ENCODE measurements around the gene METTL21C. TPM values are rescaled to one million over a fixed set of nuclear protein-coding genes. Genes with fewer than 3 reads are reported as not detected.
A peak's percentile ranks its signal among the peaks of the same experiment; 100 is the strongest.

The METTL21C gene
- total RNA-seq, 1 experiment from 2014 or later: not detected

DNA sequence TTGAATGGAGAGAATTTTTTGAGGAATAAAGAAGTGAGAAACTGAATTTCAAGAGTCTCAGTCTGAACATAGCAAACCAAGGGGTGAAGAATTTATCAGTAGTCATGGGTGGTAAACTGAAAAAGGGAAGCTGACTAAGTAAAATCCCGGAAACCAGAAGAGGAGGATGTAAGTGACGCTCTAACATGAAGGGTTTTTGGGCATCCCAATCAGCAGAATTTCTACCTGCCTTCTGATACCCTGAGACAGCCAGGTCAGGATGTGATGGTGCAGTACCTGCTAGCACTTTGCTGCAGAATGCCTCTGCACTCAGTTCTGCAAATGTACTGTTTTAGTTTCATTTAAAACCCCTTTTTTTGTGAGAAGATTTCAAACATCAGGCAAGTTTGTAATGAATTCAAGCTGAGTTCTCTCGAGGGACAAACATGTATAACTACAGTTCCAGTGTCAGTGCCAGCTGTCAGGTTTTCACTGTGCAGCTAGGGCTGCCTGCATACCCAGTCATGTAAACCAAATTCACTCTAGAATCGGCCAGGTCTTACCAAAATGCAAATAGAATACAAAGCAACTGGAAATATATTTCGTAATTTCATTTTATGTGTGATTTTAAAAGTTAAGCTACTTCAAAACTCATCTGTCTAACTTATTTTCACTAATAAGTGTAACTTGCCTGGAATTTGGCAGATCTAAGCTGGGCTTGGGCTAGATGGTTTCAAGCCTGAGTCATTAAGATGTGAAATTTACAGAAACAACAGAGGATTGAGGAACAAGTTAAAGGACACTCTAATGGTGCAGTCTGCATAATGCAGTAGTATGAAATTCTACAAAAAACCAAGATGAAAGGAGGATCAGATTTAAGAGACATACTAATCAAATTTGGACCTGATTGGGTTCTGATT lies 13.8 kb downstream of the METTL21C start:
- H3K27me3 ChIP-seq: no peaks in the 10 kb centered on the region
- H3K9me3 ChIP-seq: peaks cover 5% of the 10 kb centered on the region
- no peak overlapping the region for H3K4me3 ChIP-seq
- peaks cover 36% of the 10 kb centered on the region for H3K36me3 ChIP-seq
- no peak for DNase-seq

DNA sequence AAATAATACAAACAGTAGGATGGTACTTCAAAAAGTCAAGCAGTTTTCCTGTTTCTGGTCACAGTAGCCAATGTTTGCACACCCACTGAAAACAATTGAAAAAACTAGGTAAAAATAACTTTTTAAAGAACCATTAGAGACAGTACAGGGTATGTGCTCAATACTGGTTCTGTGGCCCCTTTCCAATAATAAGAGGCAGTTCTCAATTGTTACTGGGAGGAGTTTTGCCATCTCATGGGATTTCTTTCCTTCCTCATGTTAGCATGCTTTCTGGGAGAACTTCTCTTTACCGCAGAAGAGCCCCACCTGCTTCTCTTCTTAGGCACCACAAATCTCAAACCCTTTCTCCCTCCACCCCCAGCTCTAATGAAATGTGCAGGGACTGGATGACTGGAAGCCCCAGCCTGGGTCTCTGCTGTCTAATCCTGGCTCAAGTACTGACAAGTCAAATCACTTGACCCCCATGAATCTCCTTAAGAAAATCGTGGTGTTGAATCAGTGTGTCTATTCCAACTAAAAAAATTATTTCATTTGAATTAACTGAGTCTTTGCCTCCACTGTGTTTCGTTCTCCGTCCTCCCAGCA lies 14.6 kb downstream of the METTL21C start:
- Histone ChIP-seq H3K27me3 (no peaks in the 10 kb centered on the region), H3K36me3 (peaks cover 43% of the 10 kb centered on the region), H3K9me3 (peaks cover 5% of the 10 kb centered on the region), H3K4me3 (no peak overlapping the region)
- DNase-seq: no peak

DNA sequence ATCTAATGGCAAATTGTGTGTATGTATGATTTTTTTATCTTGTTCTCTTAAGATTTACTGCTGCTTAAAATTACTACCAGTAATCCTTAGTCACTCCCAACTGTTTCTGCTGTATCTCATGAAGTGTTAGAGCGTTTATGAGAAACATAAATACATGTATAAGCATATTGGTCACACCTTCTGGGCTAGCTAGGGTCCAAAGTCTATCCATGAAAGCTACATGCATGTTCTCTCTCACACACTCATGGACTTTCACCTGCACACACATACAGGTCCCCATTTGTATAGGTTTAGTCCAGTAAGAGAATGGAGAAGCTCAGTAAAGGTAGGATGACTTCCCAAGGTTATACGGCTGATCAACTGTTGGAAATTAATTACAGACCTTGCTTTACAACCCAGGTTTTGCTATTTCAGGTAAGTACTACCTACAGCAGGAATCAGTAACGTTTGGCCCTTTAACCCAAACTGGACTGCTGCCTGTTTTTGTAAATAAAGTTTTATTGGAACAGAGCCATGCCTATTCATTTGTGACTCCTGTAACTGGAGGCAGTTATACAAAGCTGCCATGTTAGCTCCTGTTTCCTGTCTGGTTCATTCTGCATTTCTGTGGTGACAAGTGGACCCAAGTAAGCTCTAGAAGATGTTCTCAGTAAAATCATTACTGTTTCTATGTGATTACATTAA lies 15.3 kb downstream of the METTL21C start:
- DNase-seq: no peak
- no peaks in the 10 kb centered on the region for H3K27me3 ChIP-seq
- no peak overlapping the region for H3K4me3 ChIP-seq
- H3K9me3 ChIP-seq: peaks cover 5% of the 10 kb centered on the region
- peaks cover 49% of the 10 kb centered on the region for H3K36me3 ChIP-seq

DNA sequence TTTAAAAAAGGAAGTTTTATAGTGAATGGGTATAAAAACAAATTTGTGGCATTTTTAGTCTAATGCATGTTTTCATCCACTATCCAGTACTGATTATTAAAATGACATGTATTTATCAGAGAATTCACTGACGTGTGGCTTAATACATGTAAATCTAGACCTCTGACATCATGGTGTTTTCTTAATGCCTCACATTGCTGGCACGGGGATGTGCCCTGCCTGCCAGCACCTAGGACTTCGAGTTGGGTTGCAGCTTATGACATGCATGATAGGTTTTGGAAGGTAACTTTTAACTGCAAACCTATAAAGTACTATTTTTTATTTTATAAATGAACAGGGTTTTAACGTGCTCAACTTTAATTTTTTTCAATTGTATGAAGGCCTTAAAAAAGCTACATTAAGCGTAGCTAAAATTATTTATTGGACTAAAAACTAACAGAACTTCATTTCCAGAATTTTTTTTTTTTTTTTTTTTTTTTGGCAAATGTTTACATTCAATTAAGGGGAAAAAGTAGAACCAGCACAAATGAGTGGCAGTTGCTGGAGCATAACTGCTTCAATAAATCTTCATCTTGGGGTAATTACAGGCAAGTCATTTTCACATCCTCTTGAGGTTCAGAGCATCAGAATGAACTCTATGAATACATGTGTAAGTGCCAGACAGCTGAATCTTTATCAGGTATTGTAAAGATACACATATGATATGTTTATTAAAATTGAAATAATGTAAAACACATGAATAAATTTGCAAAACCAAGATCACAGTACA lies 16.3 kb downstream of the METTL21C start:
- no peak overlapping the region for H3K4me3 ChIP-seq
- no peaks in the 10 kb centered on the region for H3K27me3 ChIP-seq
- H3K36me3 ChIP-seq: peaks cover 54% of the 10 kb centered on the region
- H3K9me3 ChIP-seq: peaks cover 5% of the 10 kb centered on the region
- DNase-seq: no peak

DNA sequence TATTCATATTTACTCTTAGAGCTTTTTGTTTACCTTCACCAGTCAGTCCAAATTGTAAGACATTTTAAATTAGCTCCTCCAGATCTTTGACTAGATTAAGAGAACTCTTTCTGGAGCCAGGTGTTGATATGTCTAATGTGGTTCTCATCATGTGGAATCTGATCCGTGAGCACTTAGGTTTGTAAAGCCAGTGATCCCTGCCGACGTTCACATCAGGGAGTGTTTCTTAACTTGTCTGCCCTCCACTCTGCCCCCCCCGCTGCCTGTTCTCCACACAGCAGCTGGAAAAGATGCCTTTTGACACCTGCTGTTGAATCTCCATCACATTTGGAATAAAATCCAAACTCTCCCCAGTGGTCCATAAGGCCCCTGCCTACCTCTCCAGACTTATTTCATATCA lies 17.7 kb downstream of the METTL21C start:
- no peak overlapping the region for H3K4me3 ChIP-seq
- H3K9me3 ChIP-seq: peaks cover 5% of the 10 kb centered on the region
- H3K27me3 ChIP-seq: no peaks in the 10 kb centered on the region
- H3K36me3 ChIP-seq: peaks cover 56% of the 10 kb centered on the region
- no peak for DNase-seq

DNA sequence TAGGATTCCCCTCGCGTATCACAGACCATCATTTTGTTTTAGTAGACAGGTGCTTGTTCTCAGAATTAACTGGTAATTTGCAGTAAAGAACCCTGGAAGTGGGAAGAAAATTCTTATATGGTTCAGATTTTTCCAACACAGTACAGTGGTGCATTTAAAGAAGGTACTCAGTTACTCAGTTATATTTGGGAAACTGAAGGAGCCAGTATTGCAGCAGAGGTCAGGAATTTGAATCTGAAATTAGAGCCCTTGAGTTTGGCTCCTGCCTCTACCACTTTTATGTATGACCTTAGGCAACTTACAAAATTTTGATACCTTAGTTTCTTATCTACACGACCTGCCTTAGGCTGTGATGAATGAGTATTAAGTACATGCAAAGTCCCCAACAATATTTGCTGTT lies 19.7 kb downstream of the METTL21C start:
- Histone ChIP-seq H3K4me3 (no peak overlapping the region), H3K36me3 (peaks cover 64% of the 10 kb centered on the region), H3K9me3 (no peaks in the 10 kb centered on the region), H3K27me3 (no peaks in the 10 kb centered on the region)
- no peak for DNase-seq

DNA sequence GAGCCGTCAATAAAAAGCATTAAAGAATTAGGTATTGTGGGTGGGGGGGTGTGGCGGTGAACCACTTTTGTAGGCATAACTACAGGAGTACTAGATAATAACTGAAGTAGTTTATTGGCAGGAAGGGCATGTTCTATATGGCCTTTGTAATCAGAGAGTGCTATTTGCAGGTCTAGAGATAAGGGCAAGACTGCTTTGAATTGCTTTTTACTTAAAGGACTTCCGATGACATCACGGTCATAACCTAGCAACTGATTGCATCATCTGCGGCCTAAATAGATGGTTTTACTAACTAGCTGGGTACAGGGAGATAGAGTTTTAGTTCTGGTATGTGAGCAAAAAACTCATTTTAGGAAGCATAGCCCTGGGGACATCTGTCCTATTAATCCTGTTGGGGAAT lies 24.7 kb downstream of the METTL21C start:
- H3K4me3 ChIP-seq: no peak overlapping the region
- DNase-seq: no peak
- peaks cover 60% of the 10 kb centered on the region for H3K36me3 ChIP-seq
- H3K27me3 ChIP-seq: no peaks in the 10 kb centered on the region
- H3K9me3 ChIP-seq: no peaks in the 10 kb centered on the region

DNA sequence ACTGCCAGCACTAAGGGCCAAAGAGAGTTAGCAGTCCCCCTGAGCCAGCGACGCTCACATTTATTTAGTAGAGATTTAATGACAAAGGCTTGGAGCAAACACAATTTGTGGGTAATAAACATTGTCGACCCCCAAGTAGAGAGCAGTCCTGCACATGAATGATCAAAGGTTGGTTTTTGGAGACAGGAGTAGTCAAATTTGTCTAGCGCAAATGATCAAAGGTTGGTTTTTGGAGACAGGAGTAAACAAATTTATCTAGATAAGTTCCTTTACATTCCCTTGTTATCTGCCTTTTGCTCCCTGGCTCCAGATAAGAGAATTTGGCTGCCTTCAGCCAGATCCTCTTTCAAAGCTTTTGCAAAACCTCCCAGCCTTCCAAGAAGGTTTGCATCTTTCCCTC lies 26.9 kb downstream of the METTL21C start:
- Histone ChIP-seq H3K4me3 (no peak overlapping the region), H3K36me3 (peaks cover 63% of the 10 kb centered on the region), H3K27me3 (no peaks in the 10 kb centered on the region), H3K9me3 (no peaks in the 10 kb centered on the region)
- no peak for DNase-seq

DNA sequence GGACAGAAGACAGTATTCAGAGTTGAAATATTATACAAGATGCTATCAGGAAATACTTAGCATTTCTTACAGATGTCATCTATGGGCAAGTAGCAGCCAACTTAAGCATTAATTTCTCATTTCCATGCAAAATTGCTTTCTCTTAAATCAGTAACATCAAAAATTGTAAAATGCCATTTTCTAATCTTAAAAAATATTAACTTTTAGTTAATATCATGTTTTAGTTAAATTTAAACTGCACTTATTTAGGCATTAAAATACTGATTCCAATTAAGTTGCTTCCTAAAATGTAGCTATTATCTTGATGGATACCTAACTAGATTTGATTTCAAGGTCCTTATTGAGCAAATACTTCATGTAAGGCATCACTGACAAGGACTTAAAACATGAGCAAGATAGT lies 27.8 kb downstream of the METTL21C start:
- Histone ChIP-seq H3K9me3 (no peaks in the 10 kb centered on the region), H3K36me3 (peaks cover 63% of the 10 kb centered on the region)
- no peak for DNase-seq

DNA sequence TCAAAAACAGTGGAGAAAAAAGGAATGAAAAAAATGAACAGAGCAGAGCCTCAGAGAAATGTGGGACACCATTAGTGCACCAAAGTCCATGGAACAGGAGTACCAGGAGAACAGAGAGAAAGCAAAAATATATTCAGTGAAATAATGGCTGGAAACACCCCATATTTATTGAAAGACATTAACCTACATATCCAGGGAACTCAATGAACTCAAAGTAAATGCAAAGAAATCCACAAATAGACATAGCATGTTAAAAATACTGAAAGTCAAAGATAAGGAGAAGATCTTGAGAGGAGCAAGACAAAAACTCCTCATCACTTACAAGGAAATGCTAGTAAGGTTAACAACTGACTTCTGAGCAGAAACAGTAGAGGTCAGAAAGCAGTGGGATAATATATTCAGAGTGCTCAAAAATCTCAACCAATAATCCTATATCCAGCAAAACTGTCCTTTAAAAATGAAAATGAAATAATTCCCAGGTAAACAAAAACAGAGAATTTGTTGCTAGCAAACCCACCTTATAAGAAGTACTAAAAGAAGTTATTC lies 35.6 kb downstream of the METTL21C start:
- H3K9me3 ChIP-seq: peaks cover 16% of the 10 kb centered on the region
- no peak for DNase-seq
- H3K36me3 ChIP-seq: peaks cover 72% of the 10 kb centered on the region
- no peaks in the 10 kb centered on the region for H3K27me3 ChIP-seq
- no peak overlapping the region for H3K4me3 ChIP-seq

More for the DNA sequence above, 27.8 kb downstream of the METTL21C start:
- no peaks in the 10 kb centered on the region for H3K27me3 ChIP-seq
- no peak overlapping the region for H3K4me3 ChIP-seq

DNA sequence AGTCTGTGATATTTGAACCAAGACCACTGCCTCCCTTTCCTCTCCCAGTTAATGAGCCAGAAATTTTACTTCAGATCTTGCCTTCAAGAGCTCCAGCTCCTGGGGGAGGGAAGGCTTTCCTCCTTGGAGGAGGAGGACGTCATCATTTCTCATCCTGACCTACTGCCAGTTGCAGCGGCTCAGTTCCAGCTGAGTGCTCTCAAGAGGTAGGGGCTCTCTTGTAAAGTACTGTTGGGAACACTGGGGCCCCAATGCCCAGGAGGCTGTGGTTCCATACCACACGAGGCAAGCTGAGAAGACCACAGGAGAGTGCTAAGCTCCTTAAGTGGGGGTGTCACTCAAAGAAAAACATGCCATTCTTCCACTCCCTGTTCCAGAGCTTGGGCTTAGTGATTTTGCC lies 36.2 kb downstream of the METTL21C start:
- H3K4me3 ChIP-seq: no peak overlapping the region
- H3K9me3 ChIP-seq: peaks cover 16% of the 10 kb centered on the region
- H3K27me3 ChIP-seq: no peaks in the 10 kb centered on the region
- H3K36me3 ChIP-seq: peaks cover 69% of the 10 kb centered on the region
- no peak for DNase-seq

DNA sequence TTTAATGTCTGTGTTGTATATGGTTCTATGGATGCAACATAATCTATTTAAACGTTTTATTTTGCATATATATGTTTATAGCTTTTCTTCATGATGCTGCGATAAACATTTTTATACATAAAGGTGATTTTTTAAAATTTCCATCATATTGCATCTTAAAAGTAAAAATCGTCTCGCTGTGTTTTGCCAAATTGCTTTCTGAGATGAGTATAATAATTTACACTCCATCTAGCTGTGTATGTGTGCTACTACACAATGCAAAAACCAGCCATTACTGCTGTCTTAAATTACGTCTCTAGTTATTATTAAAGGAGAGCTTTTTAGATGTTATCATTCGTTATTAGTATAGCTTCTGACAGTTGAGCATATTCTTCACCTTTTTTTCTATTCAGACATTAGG lies 37.2 kb downstream of the METTL21C start:
- Histone ChIP-seq H3K27me3 (no peaks in the 10 kb centered on the region), H3K4me3 (no peak overlapping the region), H3K9me3 (peaks cover 16% of the 10 kb centered on the region), H3K36me3 (peaks cover 72% of the 10 kb centered on the region)
- DNase-seq: no peak

DNA sequence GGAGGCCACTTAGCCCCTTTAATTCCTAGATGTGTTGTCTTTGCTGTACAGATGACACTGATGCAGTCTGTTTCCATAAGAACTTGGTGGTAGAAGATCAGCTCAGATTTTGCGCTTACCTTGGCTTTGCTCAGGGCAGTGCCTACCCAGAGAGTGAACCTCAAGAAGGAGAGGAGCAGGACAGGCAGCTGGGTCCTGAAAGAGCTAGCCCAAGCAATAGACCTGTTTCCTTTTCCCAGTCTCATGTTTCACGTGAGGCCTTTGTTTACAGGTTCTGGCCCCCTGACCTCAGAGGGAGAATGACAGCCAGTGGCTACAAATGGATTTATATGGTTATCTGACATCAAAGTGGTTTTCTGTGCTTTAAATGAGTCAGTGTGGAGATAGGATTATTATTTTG lies 40.1 kb downstream of the METTL21C start:
- DNase-seq: no peak
- H3K36me3 ChIP-seq: peaks cover 72% of the 10 kb centered on the region

DNA sequence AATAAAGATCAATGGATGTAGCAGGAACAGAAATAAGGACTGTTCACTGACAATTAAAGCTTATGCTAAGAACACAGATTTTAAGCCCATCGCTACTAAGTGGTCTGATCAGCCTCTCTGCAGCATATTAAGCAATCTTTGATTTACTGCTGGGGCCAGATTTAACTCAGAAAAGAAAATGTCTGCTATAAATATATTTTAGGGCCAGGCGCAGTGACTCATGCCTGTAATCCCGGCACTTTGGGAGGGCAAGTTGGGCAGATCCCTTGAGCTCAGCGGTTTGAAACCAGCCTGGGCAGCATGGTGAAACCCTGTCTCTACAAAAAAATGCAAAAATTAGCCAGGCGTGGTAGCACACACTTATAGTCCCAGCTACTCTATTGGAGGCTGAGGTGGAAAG lies 43.0 kb downstream of the METTL21C start:
- Histone ChIP-seq H3K27me3 (no peaks in the 10 kb centered on the region), H3K9me3 (no peaks in the 10 kb centered on the region), H3K4me3 (no peak overlapping the region), H3K36me3 (peaks cover 64% of the 10 kb centered on the region)
- DNase-seq: peak; percentile 81

More for the DNA sequence above, 40.1 kb downstream of the METTL21C start:
- H3K27me3 ChIP-seq: no peaks in the 10 kb centered on the region
- peaks cover 16% of the 10 kb centered on the region for H3K9me3 ChIP-seq
- no peak overlapping the region for H3K4me3 ChIP-seq

DNA sequence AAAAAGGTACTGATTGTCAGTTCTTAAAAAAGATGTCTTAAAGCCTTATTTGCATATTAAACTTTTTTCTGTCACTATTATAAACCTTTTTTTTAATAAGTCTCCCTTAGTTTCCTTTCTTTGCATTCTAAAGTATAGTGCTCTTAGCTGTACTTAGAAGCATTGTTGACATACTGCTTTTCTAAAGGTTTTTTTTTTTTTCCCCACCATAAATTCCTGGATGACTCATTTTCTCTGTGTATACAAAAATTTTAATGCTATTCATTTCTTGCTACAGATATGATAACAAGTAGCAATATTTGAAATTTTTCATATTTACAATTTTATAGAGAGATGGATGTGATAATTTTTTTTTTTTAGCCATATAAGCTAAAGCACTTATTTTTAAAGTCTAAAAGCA lies 43.5 kb downstream of the METTL21C start:
- H3K9me3 ChIP-seq: no peaks in the 10 kb centered on the region
- DNase-seq: no peak
- no peak overlapping the region for H3K4me3 ChIP-seq
- H3K36me3 ChIP-seq: peaks cover 61% of the 10 kb centered on the region
- H3K27me3 ChIP-seq: no peaks in the 10 kb centered on the region

DNA sequence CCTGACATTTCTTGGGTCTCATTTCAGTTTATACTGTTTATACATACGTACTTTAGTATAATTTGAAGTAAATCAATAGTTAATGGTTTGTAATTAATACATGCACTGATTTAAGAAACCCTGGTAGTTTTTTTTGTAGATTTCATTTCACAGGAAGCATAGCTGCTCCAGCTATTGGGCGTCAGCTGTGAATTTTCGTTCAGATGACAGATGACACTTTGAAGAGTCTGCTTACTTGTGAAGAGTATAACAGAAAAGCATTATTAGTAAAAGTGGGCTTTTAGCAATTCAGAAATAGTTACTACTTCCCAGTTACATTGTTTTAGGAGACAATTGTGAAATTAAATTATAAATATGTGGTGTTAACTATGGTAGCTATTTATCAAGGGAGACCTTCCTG lies 44.4 kb downstream of the METTL21C start:
- Histone ChIP-seq H3K9me3 (no peaks in the 10 kb centered on the region), H3K4me3 (no peak overlapping the region), H3K27me3 (no peaks in the 10 kb centered on the region), H3K36me3 (peaks cover 61% of the 10 kb centered on the region)
- DNase-seq: no peak

Data from MG63 (cell line).